GM23248 (cell line): Measurements from ENCODE around the gene ABCC1. TPM values are rescaled to one million over a fixed set of nuclear protein-coding genes. Genes with fewer than 3 reads are reported as not detected.
"Not testable (repeated sequence)": the region's sequence is repeated elsewhere in the genome, so short reads cannot be mapped to it uniquely, and the experiment has no call there.

ENCODE experiments used
- DNase-seq: peaks from one replicate; pipeline ENCODE4 v3.0.0-alpha.2; 2015
- H2AFZ ChIP-seq: fragments of 200-600 bp; sonication (generic); 2 replicates; pipeline ENCODE4 v1.6.1; 2016; ENCODE audit warnings: antibody characterized with exemption
- H3F3A ChIP-seq: fragments of 200-600 bp; sonication (generic); 2 replicates; pipeline ENCODE4 v1.6.1; 2016; ENCODE audit warnings: mild to moderate bottlenecking, antibody characterized with exemption, mixed run types; ENCODE audit not compliant: insufficient read depth
- H3K27ac ChIP-seq: fragments of 200-600 bp; sonication (generic); 2 replicates; pipeline ENCODE4 v1.5.1; 2016; ENCODE audit warnings: mild to moderate bottlenecking
- H3K27me3 ChIP-seq: fragments of 200-600 bp; sonication (generic); replicated peaks from 2 replicates; pipeline ENCODE4 v1.6.1; 2016; ENCODE audit warnings: mild to moderate bottlenecking; ENCODE audit not compliant: insufficient read depth
- H3K36me3 ChIP-seq: fragments of 200-600 bp; sonication (generic); 2 replicates; pipeline ENCODE4 v1.6.1; 2016; ENCODE audit warnings: low read depth, mild to moderate bottlenecking
- H3K4me1 ChIP-seq: fragments of 200-600 bp; sonication (generic); 2 replicates; pipeline ENCODE4 v1.6.1; 2016; ENCODE audit warnings: mild to moderate bottlenecking; ENCODE audit not compliant: insufficient read depth
- H3K4me2 ChIP-seq: fragments of 200-600 bp; sonication (generic); one replicate; pipeline ENCODE4 v1.6.1; 2016; ENCODE audit warnings: mild to moderate bottlenecking; ENCODE audit not compliant: unreplicated experiment
- H3K4me3 ChIP-seq: fragments of 200-600 bp; sonication (generic); 2 replicates; pipeline ENCODE4 v1.5.1; 2016; ENCODE audit warnings: mild to moderate bottlenecking
- H3K79me2 ChIP-seq: fragments of 200-600 bp; sonication (generic); 2 replicates; pipeline ENCODE4 v1.6.1; 2016; ENCODE audit warnings: mild to moderate bottlenecking; ENCODE audit not compliant: insufficient read depth
- H3K9ac ChIP-seq: fragments of 200-600 bp; sonication (generic); 2 replicates; pipeline ENCODE4 v1.6.1; 2016; ENCODE audit warnings: mild to moderate bottlenecking
- H3K9me2 ChIP-seq: fragments of 200-600 bp; sonication (generic); 2 replicates; pipeline ENCODE4 v1.6.1; 2016; ENCODE audit warnings: mixed run types, mild to moderate bottlenecking, moderate library complexity; ENCODE audit not compliant: insufficient read depth
- H3K9me3 ChIP-seq: fragments of 200-600 bp; sonication (generic); one replicate; pipeline ENCODE4 v1.6.1; 2017; ENCODE audit warnings: low read depth
- H4K20me1 ChIP-seq: fragments of 200-600 bp; sonication (generic); 2 replicates; pipeline ENCODE4 v1.6.0; 2016; ENCODE audit not compliant: insufficient read depth
- EZH2 ChIP-seq: fragments of 200-600 bp; sonication (generic); IDR thresholded peaks from 2 replicates; pipeline ENCODE4 v1.6.1; 2018; ENCODE audit warnings: antibody characterized with exemption, mild to moderate bottlenecking; ENCODE audit not compliant: insufficient read depth, poor library complexity, severe bottlenecking
- EZH2phosphoT487 ChIP-seq: fragments of 200-600 bp; sonication (generic); IDR thresholded peaks from 2 replicates; pipeline ENCODE4 v1.6.1; 2018; ENCODE audit warnings: antibody characterized with exemption, moderate library complexity, mild to moderate bottlenecking, low read depth; ENCODE audit not compliant: insufficient read depth
- WGBS, 2 experiments: methylation state at CpG; one replicate each; pipeline ENCODE4 v1.1.6; 2015 to 2017; ENCODE audit warnings: low lambda C conversion rate in 2 of 2, low coverage in 1 of 2; ENCODE audit errors: missing lambda C conversion rate in 2 of 2; 5-methylcytosine and 5-hydroxymethylcytosine counted together
- in situ Hi-C: fragments of 300-500 bp; cut with MboI; formaldehyde crosslinking; loops from 2 replicates; pipeline ENCODE4 v1.15.0; 2020
- polyA plus RNA-seq: library from polyadenylated mRNA; unstranded; fragments of >200 nt; fragmentation: Nextera tagmentation; extraction: Ambion mirVana; gene quantifications from 2 replicates; pipeline ENCODE4 v1.2.1, GENCODE V29; 2016
- total RNA-seq: library from RNA; depleted of rRNA; stranded (reverse); fragments of >200 nt; shearing (Covaris generic); gene quantifications from 2 replicates; pipeline ENCODE4 v1.2.3, GENCODE V29; 2014

Gene ABCC1
- total and polyA plus RNA-seq, 2 experiments from 2014 or later: 16.2 to 25.5 TPM

DNA sequence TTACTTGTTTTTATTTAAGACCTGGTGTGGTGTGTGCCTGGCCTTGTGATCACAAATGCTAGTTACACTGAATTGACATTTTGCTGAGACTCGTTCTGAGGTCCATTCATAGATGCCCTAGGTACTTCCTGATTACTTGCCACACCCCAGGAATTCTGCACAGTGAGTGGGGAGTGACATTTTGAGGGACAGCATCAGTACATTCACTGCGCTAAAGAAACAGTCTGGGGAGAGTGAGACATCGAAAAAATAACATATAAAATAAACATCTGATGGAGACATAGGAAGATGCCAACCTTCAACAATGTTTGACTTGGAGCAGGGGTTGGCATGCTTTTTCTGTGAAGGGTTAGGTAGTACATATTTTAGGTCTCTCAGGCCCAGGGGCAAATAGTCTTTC is 30.4 kb downstream of the ABCC1 start:
- H3K4me1 ChIP-seq: peaks cover 28% of the 10 kb centered on the region
- 96 to 97% methylated on average over 3 of the region's 3 CpGs for WGBS, 2 experiments
- no peak overlapping the region for H3K4me2 ChIP-seq
- H3K79me2 ChIP-seq: peaks cover 99% of the 10 kb centered on the region
- no peak for TF ChIP-seq EZH2
- no peak for TF ChIP-seq EZH2phosphoT487
- H2AFZ ChIP-seq: no peak overlapping the region
- peaks cover 27% of the 10 kb centered on the region for H3F3A ChIP-seq
- 0 out of 2 replicates have a peak overlapping the region, but pooled peaks have one; percentile 10 for H3K27ac ChIP-seq
- no peaks in the 10 kb centered on the region for H3K27me3 ChIP-seq
- H3K9ac ChIP-seq: no peak overlapping the region
- no peaks in the 10 kb centered on the region for H3K9me3 ChIP-seq
- no peak overlapping the region for H3K4me3 ChIP-seq
- DNase-seq: no peak
- no peaks in the 10 kb centered on the region for H3K9me2 ChIP-seq
- no peaks in the 10 kb centered on the region for H4K20me1 ChIP-seq
- H3K36me3 ChIP-seq: peaks cover 4% of the 10 kb centered on the region; the same call in 1 of the 2 replicates
- in situ Hi-C loops: no loop called here

DNA sequence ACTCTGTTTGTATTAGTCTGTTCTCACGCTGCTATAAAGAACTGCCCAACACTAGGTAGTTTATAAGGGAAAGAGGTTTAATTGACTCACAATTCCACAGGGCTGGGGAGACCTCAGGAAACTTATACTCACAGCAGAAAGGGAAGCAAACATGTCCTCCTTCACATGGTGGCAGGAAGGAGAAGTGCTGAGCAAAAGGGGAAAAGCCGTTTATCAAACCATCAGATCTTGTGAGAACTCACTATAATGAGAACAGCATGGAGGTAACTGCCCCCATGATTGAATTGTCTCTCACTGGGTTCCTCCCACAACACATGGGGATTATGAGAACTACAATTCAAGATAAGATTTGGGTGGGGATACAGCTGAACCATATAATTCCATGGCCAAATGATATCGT is 30.9 kb downstream of the ABCC1 start:
- Histone ChIP-seq H3K36me3 (peaks cover 4% of the 10 kb centered on the region; the same call in 1 of the 2 replicates), H3K4me1 (peaks cover 27% of the 10 kb centered on the region), H3K27ac (peak overlapping the region; percentile 10; the same call in 1 of the 2 replicates), H2AFZ (no peak overlapping the region), H3K9me2 (no peaks in the 10 kb centered on the region), H3F3A (peaks cover 23% of the 10 kb centered on the region), H3K79me2 (peaks cover 99% of the 10 kb centered on the region), H3K9me3 (no peaks in the 10 kb centered on the region), H3K4me2 (no peak overlapping the region), H3K4me3 (no peak overlapping the region), H3K27me3 (no peaks in the 10 kb centered on the region), H3K9ac (no peak overlapping the region), H4K20me1 (no peaks in the 10 kb centered on the region)
- in situ Hi-C loops: no loop called here
- TF ChIP-seq EZH2phosphoT487 (no peak), EZH2 (no peak)
- WGBS, 2 experiments: 53 to 55% methylated on average over 3 of the region's 3 CpGs
- no peak for DNase-seq

GRCh38 chr16:15981382-15981781 is 32.0 kb downstream of the ABCC1 start:
- H3K9me2 ChIP-seq: no peaks in the 10 kb centered on the region
- H3K27me3 ChIP-seq: no peaks in the 10 kb centered on the region
- WGBS, 2 experiments: 56 to 62% methylated on average over 3 of the region's 3 CpGs
- no peaks in the 10 kb centered on the region for H4K20me1 ChIP-seq
- H3F3A ChIP-seq: peaks cover 18% of the 10 kb centered on the region
- no peak overlapping the region for H3K9ac ChIP-seq
- TF ChIP-seq EZH2phosphoT487 (no peak), EZH2 (no peak)
- in situ Hi-C loops: no loop called here
- H3K4me3 ChIP-seq: no peak overlapping the region
- peaks cover 99% of the 10 kb centered on the region for H3K79me2 ChIP-seq
- no peak for DNase-seq
- H3K4me1 ChIP-seq: peaks cover 18% of the 10 kb centered on the region
- H2AFZ ChIP-seq: no peak overlapping the region
- H3K4me2 ChIP-seq: no peak overlapping the region
- peaks cover 4% of the 10 kb centered on the region; the same call in 1 of the 2 replicates for H3K36me3 ChIP-seq
- H3K27ac ChIP-seq: no peak overlapping the region
- H3K9me3 ChIP-seq: no peaks in the 10 kb centered on the region

- peaks cover 100% of the 10 kb centered on the region for H3K79me2 ChIP-seq
- 91 to 98% methylated on average over 5 of the region's 5 CpGs for WGBS, 2 experiments
- H3K9me3 ChIP-seq, in situ Hi-C loops, H3K27ac ChIP-seq, H3K4me2 ChIP-seq, H4K20me1 ChIP-seq, H3K4me3 ChIP-seq, H3K9ac ChIP-seq, H3K27me3 ChIP-seq, H2AFZ ChIP-seq, H3K9me2 ChIP-seq, DNase-seq, H3K36me3 ChIP-seq: not testable (repeated sequence)
- peaks cover 10% of the 10 kb centered on the region for H3K4me1 ChIP-seq
- H3F3A ChIP-seq: peaks cover 12% of the 10 kb centered on the region
Observed at GRCh38 chr16:15982194-15982915, 32.9 kb downstream of the ABCC1 start.
